ENCODE measurements around the gene HIVEP3. TPM values are rescaled to one million over a fixed set of nuclear protein-coding genes. Genes with fewer than 3 reads are reported as not detected.

The HIVEP3 gene
- total RNA-seq, 1 donor from 2014 or later = 0.37 TPM

DNA sequence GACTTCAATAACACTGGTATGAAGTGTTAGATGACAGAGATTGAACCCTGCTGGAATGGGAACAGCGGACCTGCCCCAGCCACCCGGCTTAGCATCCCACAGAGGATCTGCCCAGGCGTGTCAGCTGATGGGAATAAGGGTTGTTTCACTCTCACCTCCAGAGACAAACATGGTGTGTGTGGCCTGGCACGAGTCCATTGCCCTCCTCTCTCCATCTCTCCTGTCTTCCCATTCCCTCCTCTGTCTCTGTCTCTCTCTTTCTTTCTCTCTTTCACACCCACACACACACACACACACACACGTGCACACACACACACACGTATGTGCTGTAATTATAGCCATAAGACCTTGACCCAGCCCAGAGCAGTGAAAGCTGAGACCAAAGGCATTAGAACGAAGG lies 200.2 kb downstream of the HIVEP3 start:
- Histone ChIP-seq H3K9ac (no peak overlapping the region), H3K4me2 (no peak overlapping the region), H3K36me3 (no peaks in the 10 kb centered on the region), H3K9me3 (ENCODE audit: low read depth) (no peaks in the 10 kb centered on the region), H3K79me2 (ENCODE audit: low read depth) (no peaks in the 10 kb centered on the region), H2AFZ (replicated peaks) (no peak overlapping the region), H3F3A (ENCODE audit: low read depth) (no peaks in the 10 kb centered on the region), H4K20me1 (ENCODE audit: low read depth) (no peaks in the 10 kb centered on the region), H3K27me3 (no peaks in the 10 kb centered on the region), H3K4me1 (no peaks in the 10 kb centered on the region), H3K27ac (no peak overlapping the region), H3K4me3 (no peak overlapping the region)
- Mint-ChIP-seq H3K4me1 (peaks cover 23% of the 10 kb centered on the region), H3K27ac (no peak overlapping the region), H3K4me3 (no peak overlapping the region), H3K36me3 (no peaks in the 10 kb centered on the region), H3K27me3 (ENCODE audit: insufficient read depth, low read depth) (peaks cover 6% of the 10 kb centered on the region), H3K9me3 (no peaks in the 10 kb centered on the region)
- DNase-seq (ENCODE audit: low spot score) = no peak
- no peak for TF ChIP-seq CTCF (IDR thresholded peaks at IDR 0.05)
- TF ChIP-seq EZH2 (IDR thresholded peaks at IDR 0.05) = no peak
- TF ChIP-seq EZH2phosphoT487 (IDR thresholded peaks at IDR 0.05) = no peak

DNA sequence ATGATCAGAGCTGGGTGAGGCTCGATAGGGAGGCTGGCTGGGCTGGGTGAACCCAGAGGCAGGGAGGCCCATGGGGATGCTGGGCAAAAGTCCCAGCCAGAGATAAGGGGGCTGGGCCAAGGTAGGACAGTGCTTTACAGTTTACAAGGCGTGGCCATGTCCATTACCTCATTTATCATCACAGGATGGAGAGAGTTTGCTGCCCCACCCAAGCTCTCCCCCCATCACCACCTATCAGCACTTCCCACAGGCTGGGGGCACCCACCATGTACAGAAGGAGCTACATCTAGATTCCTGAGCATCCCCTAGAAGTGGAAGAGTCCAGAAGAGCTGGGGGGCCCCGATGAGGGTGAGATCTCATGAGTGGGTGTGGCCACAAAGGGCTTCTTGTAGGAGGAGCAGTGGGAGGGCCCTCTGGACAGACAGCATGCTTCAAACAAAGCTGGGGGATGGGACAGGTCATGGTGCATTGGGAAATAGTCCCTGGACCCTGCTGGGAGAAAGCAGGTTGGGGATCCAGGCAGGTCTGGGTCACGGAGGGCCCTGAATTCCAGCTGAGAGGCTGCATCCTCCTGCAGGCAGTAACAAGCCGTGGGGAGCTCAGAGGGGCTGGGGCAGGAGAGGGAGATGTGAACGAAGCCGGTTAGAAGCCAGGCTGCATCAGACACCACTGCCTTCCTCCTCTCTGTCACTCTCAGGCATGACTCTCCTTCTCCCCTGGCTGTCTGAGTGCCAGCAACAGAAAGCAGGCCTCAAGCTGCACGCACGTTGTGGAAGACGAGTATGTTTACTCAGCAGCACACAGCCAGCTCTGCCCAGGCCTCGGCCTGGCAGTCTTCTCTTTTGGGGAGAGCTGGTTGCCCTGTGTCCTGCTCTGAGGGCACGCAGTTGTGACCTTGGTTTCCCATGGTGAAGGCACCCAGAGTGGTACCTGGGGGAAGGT lies 202.3 kb downstream of the HIVEP3 start:
- H3K79me2 ChIP-seq (ENCODE audit: low read depth) = no peaks in the 10 kb centered on the region
- Mint-ChIP-seq H3K4me3 (peak overlapping the region; percentile 20), H3K9me3 (no peaks in the 10 kb centered on the region), H3K27ac (no peak overlapping the region), H3K27me3 (ENCODE audit: insufficient read depth, low read depth) (peaks cover 6% of the 10 kb centered on the region), H3K36me3 (no peaks in the 10 kb centered on the region), H3K4me1 (peaks cover 31% of the 10 kb centered on the region)
- no peak for DNase-seq (ENCODE audit: low spot score)
- no peak overlapping the region for H2AFZ ChIP-seq (replicated peaks)
- H3K9ac ChIP-seq = no peak overlapping the region
- H3K27me3 ChIP-seq = no peaks in the 10 kb centered on the region
- no peaks in the 10 kb centered on the region for H3K36me3 ChIP-seq
- no peak overlapping the region for H3K4me3 ChIP-seq
- TF ChIP-seq EZH2 (IDR thresholded peaks at IDR 0.05) (no peak), CTCF (IDR thresholded peaks at IDR 0.05) (no peak), EZH2phosphoT487 (IDR thresholded peaks at IDR 0.05) (no peak)
- H4K20me1 ChIP-seq (ENCODE audit: low read depth) = no peaks in the 10 kb centered on the region
- no peak overlapping the region for H3K27ac ChIP-seq
- H3K9me3 ChIP-seq (ENCODE audit: low read depth) = no peaks in the 10 kb centered on the region
- no peaks in the 10 kb centered on the region for H3K4me1 ChIP-seq
- no peaks in the 10 kb centered on the region for H3F3A ChIP-seq (ENCODE audit: low read depth)
- H3K4me2 ChIP-seq = no peak overlapping the region

GRCh38 chr1:41715441-41716095 lies 203.2 kb downstream of the HIVEP3 start:
- peaks cover 6% of the 10 kb centered on the region for H3K27me3 Mint-ChIP-seq (ENCODE audit: insufficient read depth, low read depth)
- no peaks in the 10 kb centered on the region for H3K4me1 ChIP-seq
- no peak for DNase-seq (ENCODE audit: low spot score)
- peak overlapping the region; percentile 55 for H3K27ac Mint-ChIP-seq
- no peak overlapping the region for H3K4me3 ChIP-seq
- H3K9me3 Mint-ChIP-seq = no peaks in the 10 kb centered on the region
- peak overlapping the region; percentile 20 for H3K4me3 Mint-ChIP-seq
- no peaks in the 10 kb centered on the region for H3K36me3 ChIP-seq
- no peaks in the 10 kb centered on the region for H3F3A ChIP-seq (ENCODE audit: low read depth)
- H4K20me1 ChIP-seq (ENCODE audit: low read depth) = no peaks in the 10 kb centered on the region
- H3K36me3 Mint-ChIP-seq = no peaks in the 10 kb centered on the region
- no peak for TF ChIP-seq EZH2phosphoT487 (IDR thresholded peaks at IDR 0.05)
- TF ChIP-seq CTCF (IDR thresholded peaks at IDR 0.05) = no peak
- TF ChIP-seq EZH2 (IDR thresholded peaks at IDR 0.05) = no peak
- no peak overlapping the region for H3K27ac ChIP-seq
- H3K9me3 ChIP-seq (ENCODE audit: low read depth) = no peaks in the 10 kb centered on the region
- H3K9ac ChIP-seq = no peak overlapping the region
- peaks cover 31% of the 10 kb centered on the region for H3K4me1 Mint-ChIP-seq
- H3K27me3 ChIP-seq = no peaks in the 10 kb centered on the region
- no peaks in the 10 kb centered on the region for H3K79me2 ChIP-seq (ENCODE audit: low read depth)
- no peak overlapping the region for H3K4me2 ChIP-seq
- H2AFZ ChIP-seq (replicated peaks) = no peak overlapping the region
